Thyroid gland (tissue), 4 donors: ENCODE results near the gene PLXNB1. TPM values are rescaled to one million over a fixed set of nuclear protein-coding genes. Genes with fewer than 3 reads are reported as not detected.

Source experiments
- DNase-seq, 2 donors: peaks; one replicate each; pipeline ENCODE4 v3.0.0-alpha.2; 2019
- H3K27ac ChIP-seq, 3 donors: fragments of 200-600 bp; sonication (generic); 1 replicate in 2 of 3; 2 replicates in 1 of 3; pipeline ENCODE4 v1.5.1; 2016 to 2019; ENCODE audit warnings: mild to moderate bottlenecking in 1 of 3, moderate library complexity in 1 of 3
- H3K27me3 ChIP-seq: fragments of 200-600 bp; sonication (generic); one replicate; pipeline ENCODE4 v1.5.1; 2019
- H3K36me3 ChIP-seq, 2 donors: fragments of 200-600 bp; sonication (generic); one replicate each; pipeline ENCODE4 v1.5.1; 2016 to 2019
- H3K4me1 ChIP-seq, 2 donors: fragments of 200-600 bp; sonication (generic); one replicate each; pipeline ENCODE4 v1.5.1; 2017 to 2019
- H3K4me3 ChIP-seq, 3 donors: fragments of 200-600 bp; sonication (generic); replicated peaks in 1 of 3; 1 replicate in 2 of 3; 2 replicates in 1 of 3; pipeline ENCODE4 v1.5.1; 2016; ENCODE audit warnings: mild to moderate bottlenecking in 1 of 3
- H3K9me3 ChIP-seq: fragments of 200-600 bp; sonication (generic); one replicate; pipeline ENCODE4 v1.5.1; 2017
- CTCF ChIP-seq, 6 experiments: fragments of 200-600 bp in 3 of 6; fragments of 450-650 bp in 3 of 6; sonication (generic) in 3 of 6; IDR thresholded peaks; one replicate each; pipeline ENCODE4 v1.5.1; 2016 to 2019; ENCODE audit warnings: antibody characterized with exemption in 6 of 6, mild to moderate bottlenecking in 2 of 6, inconsistent platforms in 1 of 6, moderate library complexity in 1 of 6
- POLR2A ChIP-seq, 2 donors: fragments of 450-650 bp; IDR thresholded peaks; one replicate each; pipeline ENCODE4 v1.6.1; 2017; ENCODE audit warnings: antibody characterized with exemption in 2 of 2, mild to moderate bottlenecking in 2 of 2, moderate library complexity in 1 of 2
- WGBS, 2 donors: methylation state at CpG; one replicate each; pipeline ENCODE4 v1.1.5; 2017; 5-methylcytosine and 5-hydroxymethylcytosine counted together
- intact Hi-C: fragments of 100-400 bp; cut with DNase I; formaldehyde crosslinking; loops from one replicate; pipeline ENCODE4 v1.15.1; 2023
- small RNA-seq: library from RNA; depleted of rRNA; stranded (forward); fragments of <200 nt; gene quantifications from one replicate; pipeline ENCODE3, GENCODE V24; 2016
- total RNA-seq, 4 donors: library from RNA; depleted of rRNA; stranded (reverse); fragments of >200 nt; gene quantifications; one replicate each; pipeline ENCODE4 v1.2.3, GENCODE V29; 2016

The PLXNB1 gene
- total RNA-seq, 4 donors from 2014 or later = 126 to 216 (median 138) TPM

GRCh38 chr3:48356419-48356818 lies 73.5 kb downstream of the PLXNB1 start:
- TF ChIP-seq CTCF (IDR thresholded peaks at IDR 0.05) (no peak), POLR2A (IDR thresholded peaks at IDR 0.05) (no peak)
- Histone ChIP-seq H3K4me1 (no peaks in the 10 kb centered on the region), H3K9me3 (no peaks in the 10 kb centered on the region), H3K4me3 (no peak overlapping the region), H3K27me3 (no peaks in the 10 kb centered on the region), H3K36me3 (no peaks in the 10 kb centered on the region), H3K27ac (no peak overlapping the region)
- intact Hi-C loops = no loop called here
- no peak for DNase-seq
- 82 to 87% methylated on average over 1 of the region's 1 CpG for WGBS, 2 donors

- no peaks in the 10 kb centered on the region for H3K36me3 ChIP-seq
- H3K9me3 ChIP-seq = no peaks in the 10 kb centered on the region
- intact Hi-C loops = no loop called here
- H3K4me3 ChIP-seq = no peak overlapping the region
- TF ChIP-seq POLR2A (IDR thresholded peaks at IDR 0.05) (no peak), CTCF (IDR thresholded peaks at IDR 0.05) (no peak)
- no peaks in the 10 kb centered on the region for H3K4me1 ChIP-seq
- no peak overlapping the region for H3K27ac ChIP-seq
- 91% methylated on average over 4 of the region's 4 CpGs for WGBS, 2 donors
- H3K27me3 ChIP-seq = no peaks in the 10 kb centered on the region
- DNase-seq = no peak
Observed at GRCh38 chr3:48353987-48354386, 75.9 kb downstream of the PLXNB1 start.

Small RNA genes lying within 50 kb of the gene (small RNA-seq; reads per million reads assigned to genes)
- gene RN7SL321P = not detected

Other genes starting within 250 kb of the PLXNB1 start
- 1 to 10 TPM in 3 of 4 donors, under 1 TPM in 1; 0.94 to 4.0 (median 3.7) TPM for gene CDC25A, start 241.7 kb downstream of the PLXNB1 start, total RNA-seq
- gene CAMP, start 206.6 kb downstream of the PLXNB1 start, total RNA-seq = 1 to 10 TPM in 3 of 4 donors, not detected in 1; 4.8 to 6.5 (median 5.4) TPM
- 10 to 100 TPM; 28.5 to 48.7 (median 37.8) TPM for gene ZNF589, start 189.0 kb downstream of the PLXNB1 start, total RNA-seq
- 10 to 100 TPM; 34.3 to 56.6 (median 44.6) TPM for gene NME6, start 128.7 kb downstream of the PLXNB1 start, total RNA-seq
- gene SPINK8, start 96.4 kb downstream of the PLXNB1 start, total RNA-seq = not detected
- not detected for gene FBXW12, start 57.9 kb downstream of the PLXNB1 start, total RNA-seq
- 10 to 100 TPM in 3 of 4 donors, 1 to 10 TPM in 1; 8.6 to 17.0 (median 15.0) TPM for gene CCDC51, start 10.0 kb upstream of the PLXNB1 start, total RNA-seq
- gene TMA7, start 10.2 kb upstream of the PLXNB1 start, total RNA-seq = 100 to 1,000 TPM; 133 to 413 (median 301) TPM
- 10 to 100 TPM in 2 of 4 donors, 1 to 10 TPM in 2; 8.4 to 13.9 (median 11.0) TPM for gene ATRIP, start 16.7 kb upstream of the PLXNB1 start, total RNA-seq
- 100 to 1,000 TPM in 3 of 4 donors, 10 to 100 TPM in 1; 100.0 to 120 (median 109) TPM for gene SHISA5, start 74.1 kb upstream of the PLXNB1 start, total RNA-seq
- gene PFKFB4, start 126.7 kb upstream of the PLXNB1 start, total RNA-seq = 1 to 10 TPM; 2.3 to 4.9 (median 3.2) TPM
- gene UCN2, start 133.7 kb upstream of the PLXNB1 start, total RNA-seq = not detected
- 1 to 10 TPM in 1 of 4 donors, under 1 TPM in 3; 0.34 to 1.0 (median 0.80) TPM for gene COL7A1, start 165.2 kb upstream of the PLXNB1 start, total RNA-seq
- 100 to 1,000 TPM; 223 to 439 (median 295) TPM for gene UQCRC1, start 179.6 kb upstream of the PLXNB1 start, total RNA-seq
- not detected for gene TMEM89, start 191.7 kb upstream of the PLXNB1 start, total RNA-seq
- 10 to 100 TPM in 2 of 4 donors, 1 to 10 TPM in 2; 7.5 to 19.1 (median 11.4) TPM for gene SLC26A6, start 205.4 kb upstream of the PLXNB1 start, total RNA-seq
- gene CELSR3, start 232.8 kb upstream of the PLXNB1 start, total RNA-seq = 1 to 10 TPM in 2 of 4 donors, under 1 TPM in 2; 0.54 to 1.7 (median 1.0) TPM